HG03432 (cell line): ENCODE data around the gene TMEM119.
A peak's percentile ranks its signal among the peaks of the same experiment; 100 is the strongest.
"Not testable (repeated sequence)": the region's sequence is repeated elsewhere in the genome, so short reads cannot be mapped to it uniquely, and the experiment has no call there.

Experiments used
- ATAC-seq: cut with Tn5 transposase; IDR thresholded peaks from one replicate; pipeline ENCODE4 v1.9.1; 2021; ENCODE audit warnings: mild to moderate bottlenecking, moderate library complexity; ENCODE audit not compliant: unreplicated experiment

Gene TMEM119

DNA sequence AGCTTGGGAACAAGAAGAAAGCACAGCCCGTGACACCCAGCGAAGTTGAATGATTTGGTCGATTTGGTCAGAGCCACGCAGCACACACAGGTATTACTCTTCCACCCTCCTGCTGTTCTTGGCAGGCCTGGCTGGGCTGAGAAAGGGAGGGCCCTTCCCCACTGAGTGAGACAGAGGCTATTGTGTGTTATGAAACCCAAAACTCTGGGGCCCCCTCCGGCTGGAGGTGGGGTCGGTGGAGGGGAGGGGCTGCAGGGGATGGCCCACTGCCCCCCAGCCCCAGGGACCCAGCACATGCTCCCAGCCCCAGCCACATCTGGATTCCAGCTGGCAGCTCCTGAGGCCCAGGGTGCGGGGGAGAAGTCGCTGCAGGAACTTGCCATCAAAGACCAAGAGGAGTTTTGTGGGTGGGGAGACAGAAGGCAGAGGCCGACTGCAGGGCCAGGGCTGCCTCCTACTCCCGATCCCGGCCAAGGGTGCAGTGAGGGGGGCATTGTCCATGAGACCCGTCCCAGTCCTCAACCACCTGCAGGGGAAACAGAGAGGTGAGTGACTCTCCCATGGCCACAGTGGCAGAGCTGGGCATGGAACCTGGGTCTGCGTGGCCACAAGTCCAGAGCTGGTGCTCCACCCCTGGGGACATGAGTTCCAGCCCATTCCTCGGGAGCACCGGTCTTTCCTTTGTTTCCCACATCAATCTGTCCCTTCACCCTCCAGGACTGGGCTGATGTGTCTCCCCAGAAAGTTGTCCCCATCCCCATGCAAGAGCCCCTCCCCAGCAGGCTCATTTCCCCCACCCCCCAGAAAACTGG, 8.7 kb downstream of the TMEM119 start:
- no peak for ATAC-seq

DNA sequence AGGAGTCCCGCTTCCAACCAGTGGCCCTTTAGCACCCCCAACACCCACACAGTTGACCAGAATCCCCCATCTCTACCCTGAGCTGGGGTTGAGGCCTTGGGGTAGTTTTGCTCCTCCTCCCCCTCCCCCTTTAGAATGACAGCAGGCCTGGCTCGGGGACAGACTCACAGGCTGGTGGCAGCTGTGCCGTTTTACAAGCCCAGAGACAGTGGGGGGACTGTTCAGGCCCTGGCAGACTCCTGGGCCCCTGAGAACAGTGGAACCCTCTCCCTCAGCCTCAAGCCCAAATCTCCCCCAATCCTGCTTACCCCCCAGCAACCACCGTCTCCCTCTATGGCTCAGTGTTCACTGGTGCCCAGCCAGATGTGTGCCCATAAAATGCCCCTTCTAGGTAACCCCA, 10.1 kb downstream of the TMEM119 start:
- no peak for ATAC-seq

DNA sequence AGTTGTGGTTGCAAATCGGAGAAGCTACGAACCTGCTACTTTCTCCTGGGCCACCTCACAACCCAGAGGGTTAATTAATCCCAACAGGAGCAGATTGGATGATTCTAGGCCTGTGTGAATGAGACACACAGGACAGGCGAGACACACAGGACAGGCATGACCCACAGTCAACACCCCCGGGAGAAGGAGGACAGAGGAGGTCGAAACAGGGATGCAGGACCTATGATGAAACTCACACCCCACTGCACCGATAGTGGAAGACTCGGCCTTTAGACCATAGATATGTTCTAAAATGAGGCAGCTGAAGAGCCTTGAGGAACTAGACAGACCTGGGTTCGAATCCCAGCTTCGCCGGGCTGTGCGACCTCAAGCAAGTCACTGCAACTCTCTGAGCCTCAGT, 11.6 kb downstream of the TMEM119 start:
- ATAC-seq = no peak

DNA sequence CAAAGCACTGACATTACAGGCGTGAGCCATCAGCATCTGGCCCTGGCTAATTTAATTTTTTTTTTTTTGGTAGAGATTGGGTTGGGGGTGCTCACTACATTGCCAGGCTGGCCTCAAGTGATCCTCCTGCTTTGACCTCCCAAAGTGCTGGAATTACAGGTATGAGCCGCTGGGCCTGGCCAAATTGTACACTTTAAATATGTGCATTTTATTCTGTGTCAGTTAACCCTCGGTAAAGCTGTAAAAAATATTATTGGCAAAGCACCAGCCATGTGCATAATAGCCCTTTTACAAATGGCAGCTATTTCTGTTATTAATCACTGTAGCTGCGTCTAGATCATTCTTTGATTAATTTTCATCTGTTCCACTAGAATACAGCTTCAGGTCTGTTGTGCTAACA, 12.0 kb downstream of the TMEM119 start:
- ATAC-seq = no peak

DNA sequence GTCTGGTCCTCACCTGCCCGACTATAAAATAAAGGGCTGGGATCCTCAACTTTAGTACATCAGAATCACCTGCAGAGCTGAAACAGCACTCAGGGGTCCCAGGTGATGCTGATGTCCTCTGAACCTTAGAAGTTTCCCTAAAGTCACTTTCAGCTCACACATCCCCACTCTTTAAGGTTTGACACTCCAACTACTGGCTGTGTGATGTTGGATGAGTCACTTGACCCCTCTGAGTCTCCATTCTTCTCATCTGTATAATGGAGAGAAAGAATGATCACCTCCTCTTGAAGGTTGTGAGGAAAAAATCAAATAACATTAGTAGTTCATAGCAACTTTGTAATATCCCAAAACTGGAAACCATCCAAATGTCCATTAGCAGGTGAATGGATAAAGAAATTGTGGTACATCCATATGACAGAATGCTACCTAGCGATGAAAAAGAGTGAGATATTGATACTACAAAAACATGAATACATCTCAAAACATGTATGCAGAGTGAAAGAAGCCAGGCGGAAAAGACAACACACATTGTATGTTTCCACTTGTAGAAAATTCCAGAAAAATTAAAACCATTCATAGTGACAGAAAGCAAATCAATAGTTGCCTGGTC, 13.3 kb downstream of the TMEM119 start:
- no peak for ATAC-seq

DNA sequence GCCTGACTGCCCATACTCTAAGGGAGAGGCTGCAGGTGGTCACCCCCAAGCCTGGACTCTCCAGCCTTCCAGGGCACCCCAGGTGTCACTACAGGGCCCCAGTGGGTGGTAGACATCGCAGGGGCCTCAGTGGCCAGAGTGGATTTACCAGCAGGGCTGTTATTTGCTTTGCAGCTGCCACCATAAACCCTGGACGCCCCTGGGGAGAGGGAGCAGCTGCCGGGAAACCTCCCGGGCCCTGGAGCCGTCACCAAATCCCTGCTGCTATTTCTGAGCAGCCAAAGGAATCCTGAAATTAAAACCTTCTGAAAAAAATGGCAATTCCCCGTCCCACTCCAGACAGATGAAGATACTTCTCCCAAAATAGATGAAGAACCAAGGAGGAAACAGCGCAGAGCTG, 13.9 kb downstream of the TMEM119 start:
- ATAC-seq = no peak

DNA sequence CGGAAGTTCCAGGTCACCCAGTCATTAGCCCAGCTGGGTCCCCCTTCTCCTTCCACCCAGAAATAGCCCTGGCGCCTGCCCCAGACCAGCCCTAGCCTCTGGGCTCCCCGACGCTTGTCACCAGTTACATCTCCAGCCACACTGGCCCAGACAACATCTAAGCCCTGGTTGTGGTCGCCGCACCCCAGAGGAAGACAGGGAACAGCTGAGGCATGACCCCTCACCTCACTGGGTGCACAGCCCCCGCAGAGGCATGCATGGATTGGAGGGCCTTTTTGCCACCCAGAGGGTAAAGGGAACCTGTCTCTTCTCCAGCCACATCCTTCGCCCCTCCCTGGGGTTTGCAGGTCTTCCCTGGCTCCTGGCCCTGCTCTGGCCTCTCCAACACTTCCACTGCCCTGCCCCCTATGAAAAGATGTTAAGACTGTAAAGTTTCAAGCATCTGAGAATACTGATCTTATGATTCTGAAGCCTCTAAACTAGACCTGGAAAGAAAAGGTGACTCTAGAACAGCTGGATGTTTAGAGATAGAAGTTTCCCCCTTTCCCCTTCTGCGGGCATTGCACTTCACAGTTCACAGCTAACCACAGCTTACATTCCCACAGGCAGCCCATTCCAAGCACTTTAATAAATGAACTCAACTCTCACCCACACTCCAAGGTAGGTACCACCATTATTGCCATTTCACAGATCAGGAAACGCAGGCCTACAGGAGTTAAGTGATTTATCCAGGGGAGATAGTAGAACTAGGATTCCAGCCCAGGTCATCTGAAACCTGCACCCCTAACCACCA, 14.7 kb downstream of the TMEM119 start:
- no peak for ATAC-seq

DNA sequence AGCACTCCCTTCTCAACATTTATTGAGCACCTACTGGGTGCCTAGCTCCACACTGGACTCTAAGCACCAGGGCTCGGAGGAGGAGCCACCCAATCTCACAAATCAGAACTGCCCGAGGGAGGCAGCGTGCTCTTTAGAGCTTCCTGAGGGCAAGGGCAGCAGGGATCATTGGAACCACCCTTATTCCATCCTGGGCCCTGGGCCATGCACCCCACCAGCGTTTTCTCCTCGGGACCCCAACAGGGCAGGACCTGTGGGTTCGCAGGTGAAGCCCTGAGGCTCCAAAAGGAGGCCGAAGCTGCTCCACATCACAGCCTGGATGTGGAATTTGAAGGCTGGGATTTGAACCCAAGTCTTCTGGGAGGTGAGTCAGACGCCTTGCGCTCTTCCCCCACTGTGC, 15.4 kb downstream of the TMEM119 start:
- ATAC-seq = no peak

DNA sequence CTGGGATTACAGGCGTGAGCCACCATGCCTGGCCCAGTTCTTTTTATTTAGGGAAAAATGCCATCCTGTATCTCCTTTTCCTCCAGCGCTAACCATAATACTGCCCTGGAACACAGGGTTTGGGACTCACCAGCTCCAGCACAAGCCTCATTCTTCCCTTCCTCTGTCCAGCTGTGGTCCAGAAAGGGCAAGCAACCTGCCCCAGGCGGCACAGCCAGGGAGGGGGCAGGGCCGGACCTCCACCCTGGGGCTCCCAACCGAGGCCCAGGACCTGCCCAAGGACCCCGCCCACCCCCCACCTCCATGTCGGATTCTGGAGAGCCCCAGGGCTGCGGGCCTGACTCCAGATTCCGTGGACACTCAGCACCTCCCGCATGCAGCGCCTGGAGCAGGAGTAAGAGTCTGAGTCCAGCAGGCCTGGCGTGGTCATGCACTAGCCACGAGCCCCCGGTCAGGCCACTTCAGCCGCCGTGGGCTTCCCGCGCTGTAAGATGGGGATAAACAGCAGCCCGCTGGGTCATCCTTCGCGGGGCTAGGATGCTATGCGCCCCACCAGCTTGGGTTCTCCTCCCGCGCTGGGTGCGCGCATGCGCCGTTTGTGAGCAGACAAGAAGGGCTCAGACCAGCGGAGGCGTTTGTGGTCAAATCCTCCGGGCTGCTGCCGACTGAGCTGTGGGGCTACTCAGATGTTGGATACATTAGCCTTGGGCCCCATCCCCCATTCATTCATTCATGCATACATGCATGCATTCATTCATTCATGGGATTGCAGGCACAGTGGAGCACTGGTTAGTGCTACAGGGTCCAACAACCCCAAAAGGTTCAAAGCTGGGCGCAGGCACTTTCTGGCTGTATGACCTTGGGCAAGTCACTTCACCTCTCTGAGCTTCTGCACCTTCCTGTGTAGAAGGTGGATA, 16.3 kb downstream of the TMEM119 start:
- ATAC-seq = no peak

DNA sequence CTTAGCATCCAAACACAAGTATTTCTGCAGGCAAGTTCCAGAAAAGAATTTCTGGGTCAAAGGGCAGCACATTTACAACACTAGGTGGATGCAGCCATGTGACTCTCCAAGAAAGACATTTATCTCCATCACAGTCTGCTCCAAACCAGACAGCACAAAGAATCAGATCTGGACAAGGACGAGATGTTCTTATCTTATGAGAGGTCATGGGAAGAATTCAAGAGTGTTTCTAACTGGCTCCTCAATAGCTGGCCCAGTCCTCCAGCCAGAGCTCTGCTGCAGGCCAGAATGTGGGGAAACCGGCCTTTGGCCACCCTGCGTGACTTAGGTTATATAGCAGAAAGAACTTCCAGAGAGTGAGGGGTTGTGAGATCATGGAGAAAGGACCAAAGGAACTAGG, 17.4 kb downstream of the TMEM119 start:
- ATAC-seq = no peak

DNA sequence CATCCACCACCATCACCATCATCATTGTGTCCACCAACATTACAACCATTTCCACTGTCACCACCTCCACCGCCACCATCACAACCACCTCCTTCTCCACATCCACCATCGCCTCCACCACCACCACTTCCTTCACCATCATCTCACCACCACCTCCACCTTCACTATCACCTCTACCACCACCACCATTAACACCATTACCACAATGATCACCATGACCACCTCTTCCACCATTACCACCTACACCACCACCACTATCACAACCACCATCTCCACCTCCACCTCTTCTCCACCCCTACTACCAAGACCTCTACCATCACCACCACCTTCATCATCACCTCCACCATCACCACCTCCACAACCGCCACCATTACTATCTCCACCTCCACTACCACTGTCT, 19.1 kb downstream of the TMEM119 start:
- no peak for ATAC-seq

DNA sequence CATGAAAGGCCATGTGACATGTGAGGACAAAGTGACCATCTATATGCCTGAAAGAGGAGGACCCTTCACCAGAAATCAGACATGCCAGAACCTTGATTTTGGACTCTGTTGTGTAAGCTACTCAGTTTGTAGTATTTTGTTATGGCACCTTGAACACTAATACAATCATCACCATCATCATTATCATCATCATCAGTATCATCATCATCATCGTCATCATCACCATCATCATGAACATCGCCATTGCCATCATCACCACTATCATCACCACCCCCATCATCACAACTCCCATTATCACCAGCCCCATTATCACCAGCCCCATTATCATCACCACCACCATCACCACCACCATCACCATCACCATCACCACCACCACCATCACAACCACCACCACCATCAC, 19.6 kb downstream of the TMEM119 start:
- no peak for ATAC-seq

DNA sequence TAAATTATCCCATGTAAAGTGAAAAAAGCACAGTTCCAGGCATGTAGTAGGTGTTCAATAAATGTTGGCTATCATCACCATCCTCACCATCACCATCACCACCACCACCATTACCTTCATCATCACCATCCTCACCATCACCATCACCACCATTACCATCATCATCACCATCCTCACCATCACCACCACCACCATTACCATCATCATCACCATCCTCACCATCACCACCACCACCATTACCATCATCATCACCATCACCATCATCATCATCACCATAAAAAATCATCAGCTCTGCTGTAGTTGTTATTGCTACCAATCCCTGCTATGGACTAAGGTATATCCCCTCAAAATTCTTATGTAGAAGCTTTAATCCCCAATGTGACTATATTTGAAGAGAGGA, 20.4 kb downstream of the TMEM119 start:
- ATAC-seq = no peak

DNA sequence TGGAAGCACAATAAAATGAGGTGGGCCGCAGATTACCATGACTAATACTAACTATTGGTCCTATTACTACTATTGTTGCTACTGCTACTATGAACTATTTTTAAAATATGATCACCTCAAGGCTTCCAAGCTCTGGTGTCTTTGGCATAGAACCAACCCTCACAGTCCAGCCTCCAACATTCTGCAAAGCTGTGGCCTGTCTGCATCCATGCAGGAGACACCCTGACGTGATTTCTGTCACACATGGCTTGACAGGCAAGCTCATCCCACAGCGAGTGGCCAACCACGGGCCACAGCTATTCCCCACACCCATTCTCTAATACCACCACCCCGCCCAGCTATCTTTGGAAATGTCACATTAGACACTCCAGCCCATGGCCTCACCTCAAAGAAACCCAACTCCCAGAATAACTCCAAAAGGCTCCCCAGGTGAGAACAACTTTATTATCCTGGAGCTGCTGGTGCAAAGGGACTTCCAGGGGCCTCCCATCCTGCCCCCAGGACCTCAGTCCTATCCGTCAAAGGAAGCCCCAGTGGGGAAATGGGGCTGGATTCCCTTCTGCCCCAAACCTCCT, 21.1 kb downstream of the TMEM119 start:
- no peak for ATAC-seq

DNA sequence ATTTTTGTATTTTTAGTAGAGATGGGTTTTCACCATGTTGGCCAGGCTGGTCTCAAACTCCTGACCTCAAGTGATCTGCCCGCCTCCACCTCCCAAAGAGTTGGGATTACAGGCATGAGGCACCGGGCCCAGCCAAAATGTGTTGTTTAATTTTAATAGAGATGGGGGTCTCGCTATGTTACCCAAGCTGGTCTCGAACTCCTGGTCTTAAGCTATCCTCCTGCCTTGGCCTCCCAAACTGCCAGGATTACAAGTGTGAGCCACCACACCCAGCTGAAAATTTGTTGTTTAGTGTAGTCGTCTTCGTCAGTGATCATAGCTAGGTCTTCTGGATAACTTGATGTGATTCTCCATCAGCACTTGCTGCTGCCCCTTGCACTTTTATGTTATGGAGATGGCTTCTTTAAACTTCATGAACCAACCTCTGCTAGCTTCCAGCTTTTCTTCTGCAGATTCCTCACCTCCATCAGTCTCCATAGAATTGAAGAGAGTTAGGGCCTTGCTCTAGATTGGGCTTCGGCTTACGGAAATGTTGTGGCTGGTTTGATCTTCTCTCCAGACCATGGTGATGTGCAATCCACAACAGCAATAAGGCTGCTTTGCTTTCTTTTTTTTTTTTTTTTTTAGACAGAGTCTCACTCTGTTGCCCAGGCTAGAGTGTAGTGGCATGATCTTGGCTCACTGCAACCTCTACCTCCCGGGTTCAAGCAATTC, 22.5 kb downstream of the TMEM119 start:
- no peak for ATAC-seq

DNA sequence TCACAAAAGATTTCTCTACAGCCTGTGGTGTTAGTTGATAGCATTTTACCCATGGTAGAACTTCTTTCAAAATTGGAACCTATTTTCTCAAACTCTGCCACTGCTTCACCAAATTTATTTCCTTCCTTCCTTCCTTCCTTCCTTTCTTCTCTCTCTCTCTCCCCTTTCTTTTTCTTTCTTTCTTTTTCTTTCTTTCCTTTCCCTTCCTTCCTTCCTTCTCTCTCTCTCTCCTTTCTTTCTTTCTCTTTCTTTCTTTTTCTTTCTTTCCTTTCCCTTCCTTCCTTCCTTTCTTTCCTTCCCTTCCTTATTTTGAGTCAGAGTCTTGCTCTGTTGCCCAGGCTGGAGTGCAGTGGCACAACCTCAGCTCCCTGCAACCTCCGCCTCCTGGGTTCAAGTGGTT, 23.6 kb downstream of the TMEM119 start:
- ATAC-seq = not testable (repeated sequence)

DNA sequence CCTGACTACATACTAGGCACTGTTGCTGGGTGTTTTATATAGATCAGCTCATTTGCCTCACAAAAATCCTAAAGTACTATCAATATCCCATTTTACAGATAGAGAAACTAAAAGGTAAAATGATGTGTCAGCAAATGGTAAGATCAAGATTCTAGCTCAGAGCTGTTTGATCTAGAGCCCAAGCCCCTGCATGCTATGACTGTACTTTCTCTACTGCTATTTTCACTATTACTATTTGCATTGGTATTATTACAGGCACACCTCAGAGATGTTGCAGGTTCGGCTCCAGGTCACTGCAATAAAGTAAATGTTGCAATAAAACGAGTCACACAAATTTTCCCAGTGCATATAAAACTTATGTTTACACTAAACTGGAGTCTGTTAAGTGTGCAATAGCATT, 24.6 kb downstream of the TMEM119 start:
- ATAC-seq = no peak

DNA sequence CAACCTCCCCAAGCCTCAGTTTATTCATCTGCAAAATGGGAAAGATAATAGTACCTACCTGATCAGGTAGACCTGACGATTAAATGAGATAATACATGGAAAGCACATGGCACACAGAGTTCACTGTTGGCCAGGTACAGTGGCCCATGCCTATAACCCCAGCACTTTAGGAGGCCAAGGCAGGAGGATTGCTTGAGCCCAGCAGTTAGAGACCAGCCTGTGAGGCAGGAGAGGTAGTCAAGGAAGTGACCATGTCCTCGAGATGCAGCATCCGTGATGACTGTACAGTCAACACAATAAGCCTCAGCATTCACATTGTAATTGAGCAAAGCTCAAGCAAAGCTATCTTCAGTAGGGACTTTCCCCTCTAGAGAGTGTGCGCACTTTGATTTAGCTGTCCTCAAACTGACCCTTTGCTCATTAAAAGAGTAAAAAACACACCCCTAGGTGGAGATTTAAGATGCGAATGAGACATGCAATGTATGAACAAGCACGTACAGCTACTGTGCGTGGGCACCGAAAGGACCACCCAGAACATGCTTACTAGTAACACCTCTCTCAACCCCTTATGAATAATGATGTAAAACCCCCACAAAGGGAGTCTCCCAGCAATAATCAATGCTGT, 25.6 kb downstream of the TMEM119 start:
- ATAC-seq = peak; percentile 31

DNA sequence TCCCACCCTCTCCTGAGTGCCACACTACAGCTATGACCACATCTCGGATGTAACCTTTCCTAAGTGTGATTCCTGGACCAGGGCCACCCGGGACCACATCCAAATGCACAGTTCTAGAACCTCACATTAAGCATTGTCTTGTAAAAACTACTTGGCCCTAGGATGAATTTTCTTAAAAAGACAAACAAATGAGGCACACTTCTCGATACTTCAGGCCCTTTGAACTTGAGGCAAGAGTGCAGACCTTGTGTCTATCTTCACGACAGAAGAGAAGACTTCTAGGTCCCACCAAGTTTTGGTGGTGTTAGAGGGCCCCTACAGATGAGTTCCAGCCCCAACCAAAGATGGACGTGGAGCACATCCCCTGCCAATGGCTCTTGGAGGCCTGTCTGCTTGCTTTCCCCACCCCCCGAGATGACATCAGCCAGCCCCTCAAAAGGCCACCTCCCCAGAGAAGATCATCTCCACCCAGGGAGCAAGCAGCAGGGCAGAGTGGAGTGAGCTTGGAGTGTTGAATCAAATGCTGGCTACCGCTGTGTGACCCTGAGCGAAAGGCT, 26.2 kb downstream of the TMEM119 start:
- no peak for ATAC-seq
